Skin of body (tissue), 2 donors: ENCODE measurements around the gene ZNF593. TPM values are rescaled to one million over a fixed set of nuclear protein-coding genes. Genes with fewer than 3 reads are reported as not detected.

ENCODE experiments used
- DNase-seq: peaks from one replicate; lab custom pipeline; 2025; lab: John Stamatoyannopoulos, UW
- total RNA-seq: library from RNA; depleted of rRNA; stranded (reverse); fragments of >200 nt; gene quantifications from one replicate; pipeline ENCODE4 v1.2.3, GENCODE V29; 2014

The ZNF593 gene
- total RNA-seq, 1 donor from 2014 or later, result 10.0 TPM

- DNase-seq, result no peak
These were observed 30.7 kb downstream of the ZNF593 start for GRCh38 chr1:26200413-26200812.

- no peak for DNase-seq
These were observed 34.1 kb downstream of the ZNF593 start for GRCh38 chr1:26203642-26204318.

GRCh38 chr1:26210147-26210870 lies 40.6 kb downstream of the ZNF593 start:
- no peak for DNase-seq

- DNase-seq, result no peak
These were observed 43.0 kb downstream of the ZNF593 start for GRCh38 chr1:26212726-26213125.

- DNase-seq, result no peak
These were observed 43.7 kb downstream of the ZNF593 start for GRCh38 chr1:26213335-26213905.

- no peak for DNase-seq
These were observed 45.5 kb downstream of the ZNF593 start for GRCh38 chr1:26215246-26215645.

GRCh38 chr1:26218906-26219494 lies 49.3 kb downstream of the ZNF593 start:
- no peak for DNase-seq

Other genes starting within 250 kb of the ZNF593 start
- 10.2 TPM for gene PAFAH2, start 171.8 kb upstream of the ZNF593 start, total RNA-seq
- gene EXTL1, start 148.1 kb upstream of the ZNF593 start, total RNA-seq, result 0.69 TPM
- gene SLC30A2, start 123.8 kb upstream of the ZNF593 start, total RNA-seq, result 0.30 TPM
- 4.7 TPM for gene TRIM63, start 102.3 kb upstream of the ZNF593 start, total RNA-seq
- gene PDIK1L, start 58.1 kb upstream of the ZNF593 start, total RNA-seq, result 11.3 TPM
- 0.30 TPM for gene FAM110D, start 10.8 kb upstream of the ZNF593 start, total RNA-seq
- gene C1orf232, start 945 bp upstream of the ZNF593 start, total RNA-seq, result not detected
- gene ZNF593OS, start 1.9 kb downstream of the ZNF593 start, total RNA-seq, result not detected
- 6.9 TPM for gene CNKSR1, start 7.6 kb downstream of the ZNF593 start, total RNA-seq
- not detected for gene CATSPER4, start 20.7 kb downstream of the ZNF593 start, total RNA-seq
- 15.1 TPM for gene CEP85, start 64.3 kb downstream of the ZNF593 start, total RNA-seq
- 16.0 TPM for gene SH3BGRL3, start 110.2 kb downstream of the ZNF593 start, total RNA-seq
- 8.2 TPM for gene UBXN11, start 136.7 kb downstream of the ZNF593 start, total RNA-seq
- 2.8 TPM for gene CD52, start 148.1 kb downstream of the ZNF593 start, total RNA-seq
- gene CRYBG2, start 184.2 kb downstream of the ZNF593 start, total RNA-seq, result 15.4 TPM
- gene ZNF683, start 202.8 kb downstream of the ZNF593 start, total RNA-seq, result not detected
- not detected for gene LIN28A, start 240.9 kb downstream of the ZNF593 start, total RNA-seq